ENCODE measurements around the gene EPHA6.
A peak's percentile ranks its signal among the peaks of the same experiment; 100 is the strongest.
"Not testable (repeated sequence)": the region's sequence is repeated elsewhere in the genome, so short reads cannot be mapped to it uniquely, and the experiment has no call there.

Gene EPHA6

GRCh38 chr3:96959901-96960641 is 145.7 kb downstream of the EPHA6 start:
- no peak overlapping the region for H3K4me3 ChIP-seq (ENCODE audit: control insufficient read depth, low read depth, low read length)
- DNase-seq (ENCODE audit: low read depth): peak; percentile 5
- TF ChIP-seq CTCF (conservative IDR thresholded peaks at IDR 0.05; ENCODE audit: control insufficient read depth, insufficient read depth, low read depth, low read length): no peak

DNA sequence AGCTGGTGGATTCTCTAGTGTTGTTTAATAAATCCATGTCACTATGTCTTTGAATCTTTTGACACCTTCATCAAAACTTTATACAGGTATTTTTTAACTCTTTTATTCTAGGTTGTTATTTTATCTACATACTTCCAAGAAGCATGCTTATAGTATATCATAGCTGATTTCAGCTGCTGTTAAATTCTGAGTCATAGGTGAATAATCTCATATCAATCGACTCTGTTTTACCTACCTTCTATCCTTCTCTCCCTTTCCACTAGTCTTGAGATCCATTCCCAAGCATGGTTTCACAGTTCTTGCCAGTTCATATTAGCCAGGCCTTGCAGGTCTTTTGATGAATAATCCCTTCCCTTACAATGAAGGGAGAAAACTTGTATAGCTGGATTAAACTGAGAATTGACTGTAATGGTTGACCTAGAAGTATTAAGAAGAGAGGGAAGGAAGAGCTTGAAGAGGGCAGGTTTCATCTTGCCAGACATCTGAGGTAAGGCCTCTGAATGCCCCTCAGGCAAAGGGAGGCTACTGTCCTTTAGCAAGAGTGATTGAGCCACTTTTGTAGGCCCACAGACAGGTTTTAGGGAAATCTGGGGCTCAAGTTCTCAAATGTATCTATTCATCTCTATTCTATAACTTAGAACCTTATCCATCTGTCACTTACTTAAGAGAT is 146.4 kb downstream of the EPHA6 start:
- no peak overlapping the region for H3K4me3 ChIP-seq (ENCODE audit: control insufficient read depth, low read depth, low read length)
- TF ChIP-seq CTCF (conservative IDR thresholded peaks at IDR 0.05; ENCODE audit: control insufficient read depth, insufficient read depth, low read depth, low read length): no peak
- DNase-seq (ENCODE audit: low read depth): no peak

DNA sequence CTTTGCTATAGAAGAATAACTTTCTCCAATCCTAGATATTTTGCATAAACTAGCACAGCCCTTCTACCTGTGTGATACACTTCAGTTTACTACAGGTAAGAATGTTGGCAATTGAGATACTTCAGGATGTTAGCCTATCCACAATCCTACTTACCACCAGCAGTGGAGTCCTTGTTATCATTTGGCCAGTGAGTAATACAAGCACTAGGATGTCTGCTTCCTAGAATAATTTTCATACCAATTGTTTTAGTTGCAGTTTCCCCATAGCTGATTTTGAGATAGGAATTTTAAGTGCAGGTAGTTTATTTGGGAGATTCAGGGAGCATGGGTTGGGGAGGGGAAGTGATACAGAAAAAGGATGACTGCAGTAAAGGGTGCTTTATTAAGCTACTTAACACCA is 147.2 kb downstream of the EPHA6 start:
- no peak for TF ChIP-seq CTCF (conservative IDR thresholded peaks at IDR 0.05; ENCODE audit: control insufficient read depth, insufficient read depth, low read depth, low read length)
- no peak overlapping the region for H3K4me3 ChIP-seq (ENCODE audit: control insufficient read depth, low read depth, low read length)
- no peak for DNase-seq (ENCODE audit: low read depth)

DNA sequence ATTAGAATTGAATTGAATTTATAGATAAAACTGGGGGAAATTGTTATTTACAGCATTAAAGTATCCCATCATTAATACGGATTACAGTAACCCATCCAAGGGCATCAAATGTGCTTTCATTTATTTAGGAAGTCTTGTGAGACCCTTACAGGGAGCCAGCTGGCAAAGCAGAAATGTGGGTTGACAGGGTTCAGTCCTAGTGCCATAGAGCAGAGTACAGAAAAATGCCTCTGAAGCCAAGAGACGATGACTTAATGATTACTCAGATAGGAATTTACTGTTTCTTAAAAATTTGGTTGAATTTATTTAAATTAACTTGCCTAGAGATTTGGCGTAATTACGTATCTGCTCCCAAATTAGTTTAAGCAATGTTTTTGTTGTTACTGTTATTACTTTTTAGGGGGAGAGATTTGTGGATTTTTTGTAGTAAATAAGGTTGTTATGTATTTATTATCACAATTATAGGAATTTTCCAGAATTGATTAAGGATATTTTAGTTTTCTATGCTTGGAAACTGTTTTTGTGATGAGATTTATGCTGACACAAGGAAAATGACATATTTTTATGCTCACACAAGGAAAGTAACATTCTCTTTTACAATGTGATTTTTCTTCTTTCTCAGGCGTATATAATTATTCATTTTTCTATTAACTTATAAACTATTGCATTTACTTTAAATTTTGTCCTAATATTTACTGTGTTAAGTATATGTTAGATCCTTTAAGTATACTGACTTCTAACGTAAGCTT is 152.0 kb downstream of the EPHA6 start:
- peak; percentile 21 for DNase-seq (ENCODE audit: low read depth)
- TF ChIP-seq CTCF (conservative IDR thresholded peaks at IDR 0.05; ENCODE audit: control insufficient read depth, insufficient read depth, low read depth, low read length): no peak
- H3K4me3 ChIP-seq (ENCODE audit: control insufficient read depth, low read depth, low read length): no peak overlapping the region

DNA sequence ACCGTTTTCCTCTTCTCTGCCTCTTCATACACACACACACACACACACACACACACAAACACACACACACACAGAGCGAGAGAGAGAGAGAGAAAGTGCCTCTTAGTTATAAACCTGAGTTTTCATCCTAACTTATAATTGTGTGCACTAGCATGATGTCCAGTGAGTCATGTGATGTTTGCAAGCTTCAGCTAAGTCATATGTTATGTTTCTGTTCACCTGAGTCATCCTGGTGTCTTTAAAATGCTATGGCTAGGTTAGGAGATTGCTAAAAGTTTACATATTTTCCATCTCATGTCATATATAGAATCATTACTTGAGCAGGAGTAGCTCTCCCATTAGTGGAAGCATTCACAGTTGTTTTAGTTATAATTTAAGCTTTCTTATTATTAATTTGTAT is 155.8 kb downstream of the EPHA6 start:
- no peak for TF ChIP-seq CTCF (conservative IDR thresholded peaks at IDR 0.05; ENCODE audit: control insufficient read depth, insufficient read depth, low read depth, low read length)
- peak; percentile 24 for DNase-seq (ENCODE audit: low read depth)
- no peak overlapping the region for H3K4me3 ChIP-seq (ENCODE audit: control insufficient read depth, low read depth, low read length)

GRCh38 chr3:96977671-96978070 is 163.3 kb downstream of the EPHA6 start:
- TF ChIP-seq CTCF (conservative IDR thresholded peaks at IDR 0.05; ENCODE audit: control insufficient read depth, insufficient read depth, low read depth, low read length): no peak
- H3K4me3 ChIP-seq (ENCODE audit: control insufficient read depth, low read depth, low read length): no peak overlapping the region
- DNase-seq (ENCODE audit: low read depth): no peak

DNA sequence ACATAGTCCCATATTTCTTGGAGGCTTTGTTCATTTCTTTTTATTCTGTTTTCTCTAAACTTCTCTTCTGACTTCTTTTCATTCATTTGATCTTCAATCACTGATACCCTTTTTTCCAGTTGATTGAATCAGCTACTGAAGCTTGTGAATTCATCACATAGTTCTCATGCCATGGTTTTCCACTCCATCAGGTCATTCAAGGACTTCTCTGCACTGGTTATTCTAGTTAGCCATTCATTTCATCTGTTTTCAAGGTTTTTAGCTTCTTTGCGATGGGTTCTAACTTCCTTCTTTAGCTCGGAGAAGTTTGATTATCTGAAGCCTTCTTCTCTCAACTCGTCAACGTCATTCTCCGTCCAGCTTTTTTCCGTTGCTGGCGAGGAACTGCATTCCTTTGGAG is 169.3 kb downstream of the EPHA6 start:
- H3K4me3 ChIP-seq (ENCODE audit: control insufficient read depth, low read depth, low read length); DNase-seq (ENCODE audit: low read depth): not testable (repeated sequence)

Data from fibroblast of mammary gland (primary cell).